Measurements from ENCODE around the gene ELF3.

GRCh38 chr1:201982623-201983379 lies 27.6 kb upstream of the ELF3 start, which contains the start of gene RNPEP:
- TF ChIP-seq, protein P1, sequence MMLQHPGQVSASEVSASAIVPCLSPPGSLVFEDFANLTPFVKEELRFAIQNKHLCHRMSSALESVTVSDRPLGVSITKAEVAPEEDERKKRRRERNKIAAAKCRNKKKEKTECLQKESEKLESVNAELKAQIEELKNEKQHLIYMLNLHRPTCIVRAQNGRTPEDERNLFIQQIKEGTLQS (IDR thresholded peaks at IDR 0.05), result no peak
- TF ChIP-seq CTCF (IDR thresholded peaks at IDR 0.05; ENCODE audit: low read depth, low read length, missing input control), result no peak

Measured in liver (tissue), 3 donors.